Neural progenitor cell (in vitro differentiated cells): ENCODE measurements around the gene FYTTD1.

Source experiments
- CTCF ChIP-seq: fragments of 200-600 bp; sonication (generic); IDR thresholded peaks from 2 replicates; pipeline ENCODE4 v1.5.1; 2017; ENCODE audit warnings: antibody characterized with exemption, mild to moderate bottlenecking
- EZH2 ChIP-seq: fragments of 200-600 bp; sonication (generic); IDR thresholded peaks from 2 replicates; pipeline ENCODE4 v1.6.1; 2017; ENCODE audit warnings: antibody characterized with exemption, mild to moderate bottlenecking, moderate library complexity
- EZH2phosphoT487 ChIP-seq: fragments of 200-600 bp; sonication (generic); IDR thresholded peaks from 2 replicates; pipeline ENCODE4 v1.6.1; 2017; ENCODE audit warnings: antibody characterized with exemption

GRCh38 chr3:197709135-197709534, 40.5 kb upstream of the FYTTD1 start:
- TF ChIP-seq EZH2 (no peak), CTCF (no peak), EZH2phosphoT487 (no peak)
